ENCODE data around the gene NPW.
A peak's percentile ranks its signal among the peaks of the same experiment; 100 is the strongest.

NPW gene

DNA sequence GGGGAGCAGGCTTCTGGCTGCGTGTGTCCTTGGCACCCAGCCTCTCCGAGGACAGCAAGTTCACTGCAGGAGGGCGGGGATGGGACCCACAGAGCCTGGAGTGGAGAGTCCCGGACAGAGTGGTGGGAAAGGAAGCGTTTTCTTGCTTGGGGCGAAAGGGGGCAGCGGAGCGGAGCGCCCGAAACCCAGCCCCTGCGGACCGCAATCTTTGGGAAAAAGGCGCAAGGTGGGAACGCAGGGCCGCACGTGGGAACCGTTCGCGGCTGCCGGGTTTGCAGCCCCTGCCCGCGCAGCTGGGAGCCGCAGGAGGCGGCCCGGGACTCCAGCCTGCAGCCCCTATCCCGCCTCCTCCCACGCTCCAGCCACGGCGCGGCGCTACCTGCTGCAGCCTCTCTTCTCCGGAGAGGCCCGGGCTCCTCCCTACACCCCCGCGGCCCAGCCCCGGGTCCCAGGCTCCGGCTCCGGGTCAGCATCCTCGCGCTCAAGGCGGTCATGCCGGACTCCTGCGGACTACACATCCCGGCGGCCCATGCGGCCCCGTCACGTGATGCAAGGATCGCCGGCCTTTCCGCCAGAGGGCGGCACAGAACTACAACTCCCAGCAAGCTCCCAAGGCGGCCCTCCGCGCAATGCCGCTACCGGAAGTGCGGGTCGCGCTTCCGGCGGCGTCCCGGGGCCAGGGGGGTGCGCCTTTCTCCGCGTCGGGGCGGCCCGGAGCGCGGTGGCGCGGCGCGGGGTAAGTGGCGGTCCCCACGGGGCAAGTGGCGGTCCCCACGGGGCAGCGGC lies 27.9 kb downstream of the NPW start, which contains the start of the genes NTHL1 and TSC2 (continued):
- TF ChIP-seq, protein P1, sequence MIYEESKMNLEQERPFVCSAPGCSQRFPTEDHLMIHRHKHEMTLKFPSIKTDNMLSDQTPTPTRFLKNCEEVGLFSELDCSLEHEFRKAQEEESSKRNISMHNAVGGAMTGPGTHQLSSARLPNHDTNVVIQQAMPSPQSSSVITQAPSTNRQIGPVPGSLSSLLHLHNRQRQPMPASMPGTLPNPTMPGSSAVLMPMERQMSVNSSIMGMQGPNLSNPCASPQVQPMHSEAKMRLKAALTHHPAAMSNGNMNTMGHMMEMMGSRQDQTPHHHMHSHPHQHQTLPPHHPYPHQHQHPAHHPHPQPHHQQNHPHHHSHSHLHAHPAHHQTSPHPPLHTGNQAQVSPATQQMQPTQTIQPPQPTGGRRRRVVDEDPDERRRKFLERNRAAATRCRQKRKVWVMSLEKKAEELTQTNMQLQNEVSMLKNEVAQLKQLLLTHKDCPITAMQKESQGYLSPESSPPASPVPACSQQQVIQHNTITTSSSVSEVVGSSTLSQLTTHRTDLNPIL (CRISPR knock-in tag; IDR thresholded peaks at IDR 0.05; ENCODE audit: low read depth) = no peak
- TF ChIP-seq, protein P2, sequence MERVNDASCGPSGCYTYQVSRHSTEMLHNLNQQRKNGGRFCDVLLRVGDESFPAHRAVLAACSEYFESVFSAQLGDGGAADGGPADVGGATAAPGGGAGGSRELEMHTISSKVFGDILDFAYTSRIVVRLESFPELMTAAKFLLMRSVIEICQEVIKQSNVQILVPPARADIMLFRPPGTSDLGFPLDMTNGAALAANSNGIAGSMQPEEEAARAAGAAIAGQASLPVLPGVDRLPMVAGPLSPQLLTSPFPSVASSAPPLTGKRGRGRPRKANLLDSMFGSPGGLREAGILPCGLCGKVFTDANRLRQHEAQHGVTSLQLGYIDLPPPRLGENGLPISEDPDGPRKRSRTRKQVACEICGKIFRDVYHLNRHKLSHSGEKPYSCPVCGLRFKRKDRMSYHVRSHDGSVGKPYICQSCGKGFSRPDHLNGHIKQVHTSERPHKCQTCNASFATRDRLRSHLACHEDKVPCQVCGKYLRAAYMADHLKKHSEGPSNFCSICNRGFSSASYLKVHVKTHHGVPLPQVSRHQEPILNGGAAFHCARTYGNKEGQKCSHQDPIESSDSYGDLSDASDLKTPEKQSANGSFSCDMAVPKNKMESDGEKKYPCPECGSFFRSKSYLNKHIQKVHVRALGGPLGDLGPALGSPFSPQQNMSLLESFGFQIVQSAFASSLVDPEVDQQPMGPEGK (CRISPR knock-in tag; IDR thresholded peaks at IDR 0.05; ENCODE audit: borderline replicate concordance) = no peak
- peak; percentile 88 for TF ChIP-seq ZFP3 (CRISPR knock-in tag; IDR thresholded peaks at IDR 0.05)

DNA sequence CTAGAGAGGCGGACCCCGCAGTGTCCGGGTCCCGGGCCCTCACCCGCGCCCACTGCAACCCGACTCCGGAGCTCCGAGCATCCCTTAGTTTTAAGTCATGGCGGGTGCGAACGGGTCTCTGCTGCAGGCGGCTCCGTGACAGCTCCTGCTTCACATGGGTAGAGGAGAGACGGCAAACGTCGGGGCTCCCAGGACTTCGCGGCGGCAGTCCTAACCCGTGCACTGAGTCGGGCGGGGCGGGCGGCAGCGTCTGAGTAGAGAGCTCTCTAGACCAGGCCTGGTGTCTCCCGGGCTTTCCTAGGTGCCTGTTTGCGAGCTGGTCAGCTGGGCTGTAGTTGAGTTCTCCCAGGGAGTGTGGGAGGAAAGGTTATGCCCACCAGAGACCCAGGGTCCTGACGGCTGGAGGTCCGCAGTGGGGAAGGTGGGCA lies 28.5 kb downstream of the NPW start:
- TF ChIP-seq PPARA (CRISPR knock-in tag; IDR thresholded peaks at IDR 0.05; ENCODE audit: borderline replicate concordance) (no peak), ARNTL (CRISPR knock-in tag; IDR thresholded peaks at IDR 0.05; ENCODE audit: borderline replicate concordance, low read depth) (no peak), RARB (CRISPR knock-in tag; IDR thresholded peaks at IDR 0.05) (no peak), ZFP3 (CRISPR knock-in tag; IDR thresholded peaks at IDR 0.05) (no peak), ESRRG (CRISPR knock-in tag; IDR thresholded peaks at IDR 0.05) (no peak), TCF4 (CRISPR knock-in tag; IDR thresholded peaks at IDR 0.05; ENCODE audit: borderline replicate concordance) (no peak), SNAI2 (CRISPR knock-in tag; IDR thresholded peaks at IDR 0.05) (no peak), ISL1 (CRISPR knock-in tag; IDR thresholded peaks at IDR 0.05) (no peak), ZC3H10 (CRISPR knock-in tag; IDR thresholded peaks at IDR 0.05) (no peak), ZFP30 (CRISPR knock-in tag; IDR thresholded peaks at IDR 0.05) (no peak), GLIS3 (CRISPR knock-in tag; IDR thresholded peaks at IDR 0.05) (no peak), ZNF565 (CRISPR knock-in tag; conservative IDR thresholded peaks at IDR 0.05; ENCODE audit: low read depth) (no peak), ZNF70 (CRISPR knock-in tag; IDR thresholded peaks at IDR 0.05) (no peak), BACH2 (CRISPR knock-in tag; IDR thresholded peaks at IDR 0.05; ENCODE audit: borderline replicate concordance) (no peak)
- TF ChIP-seq, protein P1 (CRISPR knock-in tag; IDR thresholded peaks at IDR 0.05; ENCODE audit: low read depth) = no peak
- TF ChIP-seq, protein P3, sequence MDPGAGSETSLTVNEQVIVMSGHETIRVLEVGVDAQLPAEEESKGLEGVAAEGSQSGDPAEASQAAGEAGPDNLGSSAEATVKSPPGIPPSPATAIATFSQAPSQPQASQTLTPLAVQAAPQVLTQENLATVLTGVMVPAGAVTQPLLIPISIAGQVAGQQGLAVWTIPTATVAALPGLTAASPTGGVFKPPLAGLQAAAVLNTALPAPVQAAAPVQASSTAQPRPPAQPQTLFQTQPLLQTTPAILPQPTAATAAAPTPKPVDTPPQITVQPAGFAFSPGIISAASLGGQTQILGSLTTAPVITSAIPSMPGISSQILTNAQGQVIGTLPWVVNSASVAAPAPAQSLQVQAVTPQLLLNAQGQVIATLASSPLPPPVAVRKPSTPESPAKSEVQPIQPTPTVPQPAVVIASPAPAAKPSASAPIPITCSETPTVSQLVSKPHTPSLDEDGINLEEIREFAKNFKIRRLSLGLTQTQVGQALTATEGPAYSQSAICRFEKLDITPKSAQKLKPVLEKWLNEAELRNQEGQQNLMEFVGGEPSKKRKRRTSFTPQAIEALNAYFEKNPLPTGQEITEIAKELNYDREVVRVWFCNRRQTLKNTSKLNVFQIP (CRISPR knock-in tag; IDR thresholded peaks at IDR 0.05; ENCODE audit: borderline replicate concordance, low read depth) = no peak
- TF ChIP-seq, protein P4, sequence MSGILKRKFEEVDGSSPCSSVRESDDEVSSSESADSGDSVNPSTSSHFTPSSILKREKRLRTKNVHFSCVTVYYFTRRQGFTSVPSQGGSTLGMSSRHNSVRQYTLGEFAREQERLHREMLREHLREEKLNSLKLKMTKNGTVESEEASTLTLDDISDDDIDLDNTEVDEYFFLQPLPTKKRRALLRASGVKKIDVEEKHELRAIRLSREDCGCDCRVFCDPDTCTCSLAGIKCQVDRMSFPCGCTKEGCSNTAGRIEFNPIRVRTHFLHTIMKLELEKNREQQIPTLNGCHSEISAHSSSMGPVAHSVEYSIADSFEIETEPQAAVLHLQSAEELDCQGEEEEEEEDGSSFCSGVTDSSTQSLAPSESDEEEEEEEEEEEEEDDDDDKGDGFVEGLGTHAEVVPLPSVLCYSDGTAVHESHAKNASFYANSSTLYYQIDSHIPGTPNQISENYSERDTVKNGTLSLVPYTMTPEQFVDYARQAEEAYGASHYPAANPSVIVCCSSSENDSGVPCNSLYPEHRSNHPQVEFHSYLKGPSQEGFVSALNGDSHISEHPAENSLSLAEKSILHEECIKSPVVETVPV (CRISPR knock-in tag; IDR thresholded peaks at IDR 0.05) = no peak
- TF ChIP-seq, protein P5, sequence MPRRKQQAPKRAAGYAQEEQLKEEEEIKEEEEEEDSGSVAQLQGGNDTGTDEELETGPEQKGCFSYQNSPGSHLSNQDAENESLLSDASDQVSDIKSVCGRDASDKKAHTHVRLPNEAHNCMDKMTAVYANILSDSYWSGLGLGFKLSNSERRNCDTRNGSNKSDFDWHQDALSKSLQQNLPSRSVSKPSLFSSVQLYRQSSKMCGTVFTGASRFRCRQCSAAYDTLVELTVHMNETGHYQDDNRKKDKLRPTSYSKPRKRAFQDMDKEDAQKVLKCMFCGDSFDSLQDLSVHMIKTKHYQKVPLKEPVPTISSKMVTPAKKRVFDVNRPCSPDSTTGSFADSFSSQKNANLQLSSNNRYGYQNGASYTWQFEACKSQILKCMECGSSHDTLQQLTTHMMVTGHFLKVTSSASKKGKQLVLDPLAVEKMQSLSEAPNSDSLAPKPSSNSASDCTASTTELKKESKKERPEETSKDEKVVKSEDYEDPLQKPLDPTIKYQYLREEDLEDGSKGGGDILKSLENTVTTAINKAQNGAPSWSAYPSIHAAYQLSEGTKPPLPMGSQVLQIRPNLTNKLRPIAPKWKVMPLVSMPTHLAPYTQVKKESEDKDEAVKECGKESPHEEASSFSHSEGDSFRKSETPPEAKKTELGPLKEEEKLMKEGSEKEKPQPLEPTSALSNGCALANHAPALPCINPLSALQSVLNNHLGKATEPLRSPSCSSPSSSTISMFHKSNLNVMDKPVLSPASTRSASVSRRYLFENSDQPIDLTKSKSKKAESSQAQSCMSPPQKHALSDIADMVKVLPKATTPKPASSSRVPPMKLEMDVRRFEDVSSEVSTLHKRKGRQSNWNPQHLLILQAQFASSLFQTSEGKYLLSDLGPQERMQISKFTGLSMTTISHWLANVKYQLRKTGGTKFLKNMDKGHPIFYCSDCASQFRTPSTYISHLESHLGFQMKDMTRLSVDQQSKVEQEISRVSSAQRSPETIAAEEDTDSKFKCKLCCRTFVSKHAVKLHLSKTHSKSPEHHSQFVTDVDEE (CRISPR knock-in tag; IDR thresholded peaks at IDR 0.05) = no peak
- TF ChIP-seq, protein P2 (CRISPR knock-in tag; IDR thresholded peaks at IDR 0.05; ENCODE audit: borderline replicate concordance) = no peak
- peak; percentile 27 for ATAC-seq
